ENCODE results near the gene SFSWAP.

The SFSWAP gene

DNA sequence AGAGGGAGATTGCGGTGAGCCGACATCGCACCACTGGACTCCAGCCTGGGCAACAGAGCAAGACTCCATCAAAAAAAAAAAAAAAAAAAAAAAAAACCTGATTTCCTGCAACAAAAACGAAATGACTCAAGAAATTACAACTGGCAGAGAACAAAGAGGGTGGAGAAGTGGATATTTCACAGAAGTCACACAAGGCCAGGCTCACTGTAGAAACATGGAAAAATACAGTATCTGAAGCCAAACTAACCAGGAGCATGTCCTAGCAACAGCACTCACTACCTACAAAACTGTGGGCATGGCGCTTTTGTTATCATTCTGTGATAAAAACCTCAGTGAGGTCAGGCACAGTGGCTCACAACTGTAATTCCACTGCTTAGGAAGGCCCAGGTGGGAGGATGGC is 105.6 kb downstream of the SFSWAP start:
- DNase-seq (ENCODE audit: low read depth), result no peak

DNA sequence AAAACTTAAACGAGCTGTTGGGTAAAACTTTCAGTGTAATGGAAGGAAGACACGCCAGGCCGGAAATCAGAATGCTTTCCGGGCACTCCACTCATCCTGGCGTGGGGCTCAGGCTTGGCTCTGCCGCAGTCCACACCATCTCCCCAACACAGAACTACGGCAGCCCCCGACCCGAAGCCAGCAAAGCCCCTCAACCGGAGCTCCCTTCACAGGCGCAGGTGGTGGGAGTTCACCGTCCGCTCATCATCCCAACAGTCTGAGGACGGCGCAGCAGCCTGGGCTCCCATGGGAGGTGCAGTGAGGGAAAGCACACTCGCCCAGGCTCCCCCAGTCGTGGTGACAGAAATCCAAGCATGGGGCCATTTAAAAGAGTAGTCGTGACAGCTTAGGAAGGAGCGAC is 106.4 kb downstream of the SFSWAP start:
- no peak for DNase-seq (ENCODE audit: low read depth)

DNA sequence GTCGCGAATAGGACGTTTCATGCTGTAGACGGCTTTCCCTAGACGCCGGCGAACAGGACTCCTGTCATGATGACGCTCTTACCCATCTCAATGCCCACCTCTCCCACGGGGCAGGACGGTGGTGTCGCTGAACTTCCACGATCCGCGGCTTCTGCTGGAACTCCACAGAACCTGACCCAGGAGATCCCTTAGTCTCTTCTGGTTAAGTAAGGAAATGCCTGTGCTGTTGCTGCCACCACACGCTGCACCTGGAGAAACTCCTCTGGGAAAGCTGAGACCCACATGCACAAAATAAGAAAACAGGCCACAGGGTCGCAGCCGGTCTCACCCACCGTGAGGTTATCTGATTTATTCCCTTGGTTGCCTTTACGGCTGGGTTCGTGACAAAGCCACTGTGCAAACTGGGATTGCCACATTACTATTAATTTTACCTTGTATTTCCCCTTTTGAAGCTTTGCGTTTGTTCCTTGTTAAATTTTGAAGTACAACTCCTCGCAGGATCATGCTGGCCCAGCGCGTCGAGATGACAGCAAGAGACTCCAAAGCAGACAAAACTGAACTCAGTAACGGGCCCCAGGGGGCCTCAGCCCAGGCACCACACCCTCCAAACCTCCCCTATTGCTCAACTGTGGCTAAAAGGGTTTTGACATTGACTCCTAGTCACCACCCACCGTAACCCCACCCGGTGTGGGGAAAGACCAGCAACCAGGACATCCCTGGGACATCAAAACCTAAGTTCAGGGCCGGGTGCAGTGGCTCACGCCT is 108.1 kb downstream of the SFSWAP start:
- no peak for DNase-seq (ENCODE audit: low read depth)

DNA sequence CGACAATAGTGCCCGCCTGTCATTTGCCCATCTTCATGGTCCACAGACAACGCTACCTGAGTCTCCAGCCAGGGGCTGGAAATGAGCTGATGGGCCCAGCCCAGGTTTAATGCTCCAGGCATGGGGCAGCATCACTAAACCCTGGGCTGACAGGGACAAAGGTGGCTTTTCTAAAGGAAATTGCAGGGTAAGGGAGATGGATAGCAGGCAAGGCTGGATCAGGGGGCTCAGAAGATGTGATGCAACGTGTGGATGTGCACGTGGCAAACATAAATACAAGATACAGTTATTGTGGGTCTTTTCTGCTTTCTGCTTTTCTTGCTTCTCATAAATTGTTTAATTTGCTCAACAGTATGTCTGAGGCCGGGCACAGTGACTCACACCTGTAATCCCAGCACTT is 113.6 kb downstream of the SFSWAP start:
- DNase-seq (ENCODE audit: low read depth), result no peak

DNA sequence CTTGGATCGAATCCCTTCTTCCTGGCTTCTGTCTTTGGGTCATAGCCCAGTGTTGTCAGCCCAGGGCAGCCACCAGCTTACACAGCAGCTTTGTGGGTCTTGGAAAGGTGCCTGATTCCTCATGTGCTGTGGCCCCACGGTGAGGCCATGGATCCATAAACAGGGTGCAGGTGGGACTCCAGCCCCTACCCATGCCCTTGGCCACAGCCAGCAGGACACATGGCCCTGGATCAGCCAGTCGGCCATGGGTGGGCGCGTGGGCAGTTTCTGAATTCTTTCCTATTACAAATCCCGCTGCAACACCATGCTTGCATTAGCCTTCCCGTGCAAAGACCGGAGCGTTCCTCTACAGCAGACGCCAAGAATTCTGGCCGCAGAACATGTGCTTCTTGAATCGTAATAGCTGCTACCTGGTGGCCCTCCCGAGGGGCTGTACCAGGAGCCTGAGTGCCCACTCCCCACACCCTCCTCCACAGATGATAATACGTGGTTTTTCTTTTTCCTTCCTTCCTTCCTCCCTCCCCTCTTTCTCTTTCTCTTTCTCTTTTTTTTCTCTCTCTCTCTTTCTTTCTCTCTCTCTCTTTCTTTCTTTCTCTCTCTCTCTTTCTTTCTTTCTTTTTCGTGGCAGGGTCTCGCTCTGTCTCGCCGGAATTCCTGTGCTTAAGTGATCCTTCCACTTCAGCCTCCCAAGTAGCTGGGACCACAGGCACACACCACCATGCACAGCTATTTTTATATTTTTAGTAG is 114.4 kb downstream of the SFSWAP start:
- DNase-seq (ENCODE audit: low read depth), result no peak

DNA sequence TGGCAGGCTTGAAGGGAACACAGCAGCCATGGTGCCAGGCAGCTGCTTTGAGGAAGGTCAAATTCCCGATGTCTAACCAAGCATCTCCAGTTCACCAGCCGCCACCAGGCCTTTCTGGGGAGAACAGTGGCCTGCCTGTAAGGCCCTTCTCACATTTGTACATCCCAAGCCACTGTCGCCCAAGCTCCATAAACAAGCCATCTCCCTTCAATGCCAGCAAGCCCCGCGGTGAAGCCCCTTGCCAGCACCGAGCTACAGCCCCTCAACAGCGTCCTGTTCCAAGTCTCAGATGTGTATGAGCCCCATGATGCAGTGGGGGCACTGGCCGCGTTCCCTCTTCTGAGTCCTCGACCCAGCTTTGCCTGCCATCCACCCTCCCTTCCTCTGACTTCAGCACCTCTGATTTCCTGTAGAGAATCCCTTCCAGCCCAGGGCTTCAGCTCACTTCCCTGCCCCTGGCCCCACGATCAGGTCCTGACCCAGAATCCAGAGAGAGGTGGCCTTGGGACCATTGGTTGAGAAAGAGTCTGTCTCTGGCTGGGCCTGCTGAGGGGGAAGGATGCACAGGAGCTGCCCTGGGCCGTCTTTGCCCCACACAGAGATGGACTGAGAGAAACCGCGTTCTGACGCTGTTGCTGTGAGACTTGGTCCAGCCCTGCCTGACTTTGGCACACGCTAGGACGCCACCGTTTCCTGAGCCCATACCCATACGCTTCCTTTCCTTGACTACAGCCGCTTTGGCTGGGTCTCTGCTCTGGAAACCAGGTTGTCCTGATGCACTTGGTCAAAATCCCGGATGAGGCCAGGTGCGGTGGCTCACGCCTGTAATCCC is 115.4 kb downstream of the SFSWAP start:
- DNase-seq (ENCODE audit: low read depth), result no peak

DNA sequence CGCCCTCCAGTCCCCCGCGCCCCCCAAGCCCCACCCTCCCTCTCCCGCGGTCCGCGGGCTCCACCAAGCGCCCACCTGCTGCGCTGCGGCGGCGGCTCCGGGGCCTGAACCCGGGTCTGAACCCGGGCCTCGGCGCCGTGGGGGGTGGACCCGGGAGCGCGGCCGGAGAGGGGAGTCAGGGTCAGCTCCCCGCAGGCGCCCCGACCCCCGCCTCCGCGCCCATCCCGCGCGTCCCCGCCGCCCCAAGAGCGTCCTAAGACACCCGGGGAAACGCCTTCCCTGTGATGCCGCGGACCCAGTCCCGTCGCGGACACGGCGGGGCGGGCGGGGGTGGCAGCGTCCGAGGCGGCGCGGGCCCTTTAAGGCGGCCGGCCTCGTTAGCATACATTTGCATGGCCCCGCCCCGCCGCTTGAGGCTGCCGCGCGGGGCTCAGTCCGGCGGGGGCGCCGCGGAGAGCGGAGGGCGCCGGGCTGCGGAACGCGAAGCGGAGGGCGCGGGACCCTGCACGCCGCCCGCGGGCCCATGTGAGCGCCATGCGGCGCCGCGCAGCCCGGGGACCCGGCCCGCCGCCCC is 117.2 kb downstream of the SFSWAP start, which contains the start of gene MMP17:
MMP17 (plus strand) TSS at position 433 of the 574 bp plus-strand sequence; CDS start at position 535, 102 bp downstream.
- DNase-seq (ENCODE audit: low read depth), result no peak

DNA sequence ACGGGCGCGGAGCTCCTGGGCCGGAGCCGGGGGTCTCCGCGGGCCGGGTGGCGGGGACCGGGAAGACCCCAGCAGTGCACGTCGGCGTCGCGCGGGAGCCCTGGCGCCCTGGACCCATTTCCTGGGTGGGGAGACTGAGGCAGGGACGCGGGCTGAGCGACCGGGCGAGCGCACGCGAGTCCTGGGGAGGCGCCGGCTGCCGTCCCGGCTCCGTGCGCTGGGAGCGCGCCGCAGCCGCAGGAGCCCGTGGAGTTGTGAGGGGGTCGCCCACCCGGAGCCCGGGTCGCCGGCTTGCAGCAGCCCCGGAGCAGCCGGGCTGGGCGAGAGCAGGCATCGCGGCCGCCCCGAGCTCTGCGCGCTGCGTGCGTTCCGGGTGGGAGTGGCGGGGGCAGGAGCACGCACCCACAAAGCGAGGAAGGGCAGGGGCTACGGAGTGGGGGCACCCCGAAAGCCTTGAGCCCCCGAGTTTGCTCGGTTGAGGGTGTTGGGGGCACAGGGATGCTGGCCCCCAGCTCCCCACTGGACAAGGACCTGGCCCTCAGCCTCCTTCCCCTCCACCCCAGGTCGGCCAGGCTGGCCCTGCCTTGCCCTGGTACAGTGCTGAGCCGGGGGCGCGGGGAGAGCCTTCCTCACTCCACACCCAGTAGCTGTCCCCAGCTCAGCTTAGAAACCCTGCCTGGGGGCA is 117.9 kb downstream of the SFSWAP start:
- no peak for DNase-seq (ENCODE audit: low read depth)

DNA sequence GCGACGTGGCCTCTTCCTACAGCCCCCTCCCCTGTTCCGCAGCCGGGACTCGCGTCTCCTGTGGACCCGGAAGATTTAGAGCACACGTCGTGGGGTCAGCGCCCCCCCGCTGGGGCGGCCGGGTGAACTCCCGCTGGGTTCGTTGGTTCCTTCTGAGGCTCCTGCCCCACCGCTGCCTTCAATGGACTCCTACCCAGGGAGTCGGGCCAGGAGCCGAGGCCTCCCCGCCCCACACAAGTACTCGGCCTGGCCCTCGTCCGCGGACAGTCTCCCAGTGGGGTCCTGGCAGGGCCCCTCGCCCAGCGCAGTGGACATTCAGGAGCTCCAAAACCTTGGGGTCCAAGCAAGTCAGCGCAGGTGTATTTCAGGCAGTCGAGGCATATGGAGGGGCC is 118.5 kb downstream of the SFSWAP start:
- no peak for DNase-seq (ENCODE audit: low read depth)

DNA sequence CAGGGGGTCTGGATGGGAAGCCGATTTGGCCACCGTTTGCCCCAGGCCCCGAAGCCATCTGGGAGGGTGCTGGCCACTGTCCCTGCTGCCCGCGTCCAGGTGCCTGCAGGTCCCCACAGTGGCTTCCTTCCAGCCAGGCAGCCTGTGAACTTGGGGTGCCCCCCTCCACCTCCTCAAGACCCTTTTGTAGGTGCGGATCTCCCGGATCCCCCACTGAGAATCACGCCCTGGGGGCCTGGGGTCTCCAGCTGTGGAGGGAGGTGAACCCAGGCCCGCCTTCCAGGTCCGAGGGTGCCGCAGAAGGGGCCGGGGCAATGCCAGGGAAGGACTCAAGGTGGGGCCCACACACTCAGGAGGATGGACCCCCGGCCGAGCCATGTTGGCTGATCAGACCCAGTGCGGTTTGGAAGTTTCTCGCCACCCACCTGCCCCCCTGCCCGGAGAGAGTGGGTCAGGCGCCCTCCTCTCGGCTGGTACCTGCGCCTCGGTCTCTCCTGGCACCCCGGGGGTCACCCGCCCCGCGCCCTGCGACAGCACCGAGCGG is 119.0 kb downstream of the SFSWAP start:
- DNase-seq (ENCODE audit: low read depth), result no peak

DNA sequence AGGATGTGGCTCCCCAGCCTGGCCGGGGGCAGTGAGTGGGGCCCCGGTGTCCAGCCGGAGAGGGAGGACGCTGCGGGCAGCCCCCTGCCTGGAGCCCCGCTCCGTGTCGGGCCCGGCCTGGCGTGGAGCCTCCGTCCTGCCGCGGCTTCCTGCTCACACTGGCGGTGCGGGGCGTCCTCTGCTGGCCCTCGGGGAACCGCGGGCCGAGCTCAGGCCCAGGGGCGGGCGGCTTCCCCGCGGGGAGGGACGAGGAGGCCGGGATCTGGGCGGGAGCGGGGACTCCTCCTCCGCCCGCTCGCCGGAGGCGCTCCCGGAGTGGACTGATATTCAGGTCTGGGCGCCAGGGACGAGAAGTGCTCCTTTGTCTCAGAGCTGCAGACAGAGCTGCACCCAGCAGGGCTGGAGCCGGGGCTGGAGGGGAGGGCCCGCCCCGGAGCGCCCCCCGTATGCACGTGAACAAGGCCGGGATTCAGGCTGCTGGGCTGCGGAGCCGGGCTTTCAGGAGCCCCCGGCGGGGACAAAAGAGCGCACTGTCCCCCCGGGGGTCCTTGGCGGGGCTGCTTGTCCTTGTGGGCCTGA is 119.5 kb downstream of the SFSWAP start:
- no peak for DNase-seq (ENCODE audit: low read depth)

DNA sequence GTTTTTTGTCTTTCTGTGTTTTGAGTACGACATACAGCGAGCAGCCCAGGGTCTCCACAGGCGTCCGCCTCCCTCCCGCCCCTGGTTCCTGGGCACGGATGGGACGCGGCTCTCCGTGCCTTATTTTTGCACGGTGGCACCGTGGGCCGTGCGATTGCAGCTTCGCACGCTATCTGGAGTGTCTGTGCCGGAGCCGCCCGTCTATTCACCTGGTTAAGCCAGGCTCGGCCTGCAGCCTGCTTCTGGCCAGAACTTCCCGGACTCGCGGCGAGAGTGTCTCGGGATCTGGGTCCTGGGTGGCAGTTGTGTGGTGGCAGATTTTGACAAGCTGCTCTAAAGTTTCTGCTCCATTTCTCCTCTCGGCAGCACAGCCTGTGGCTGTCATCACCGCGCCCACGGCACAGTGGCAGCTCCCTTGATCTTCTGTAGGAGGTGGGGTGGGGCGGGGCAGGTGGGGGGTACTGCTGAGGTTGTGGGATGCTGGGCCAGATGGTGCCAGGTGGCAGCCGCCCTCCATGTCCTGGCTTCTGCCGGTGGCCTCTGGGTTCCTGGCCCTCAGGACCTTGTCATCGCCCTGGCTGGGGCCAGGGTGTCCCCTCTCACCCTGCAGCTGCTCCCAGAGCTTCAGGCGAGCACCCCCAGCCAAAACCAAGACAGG is 120.2 kb downstream of the SFSWAP start:
- DNase-seq (ENCODE audit: low read depth), result no peak

DNA sequence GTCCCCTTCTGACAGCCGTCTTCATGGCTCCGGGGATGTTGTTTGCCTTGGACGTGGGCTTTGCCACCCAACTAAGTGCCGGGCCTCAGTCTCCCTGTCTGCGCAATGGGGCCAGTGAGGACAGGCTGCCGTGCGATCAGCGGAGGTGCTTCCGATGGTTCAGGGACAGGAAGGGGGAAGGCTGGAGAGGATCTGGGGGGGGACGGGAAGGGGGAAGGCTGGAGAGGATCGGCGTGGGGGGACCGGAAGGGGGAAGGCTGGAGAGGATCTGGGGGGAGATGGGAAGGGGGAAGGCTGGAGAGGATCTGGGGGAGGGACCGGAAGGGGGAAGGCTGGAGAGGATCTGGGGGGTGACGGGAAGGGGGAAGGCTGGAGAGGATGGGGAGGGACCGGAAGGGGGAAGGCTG is 120.7 kb downstream of the SFSWAP start:
- no peak for DNase-seq (ENCODE audit: low read depth)

DNA sequence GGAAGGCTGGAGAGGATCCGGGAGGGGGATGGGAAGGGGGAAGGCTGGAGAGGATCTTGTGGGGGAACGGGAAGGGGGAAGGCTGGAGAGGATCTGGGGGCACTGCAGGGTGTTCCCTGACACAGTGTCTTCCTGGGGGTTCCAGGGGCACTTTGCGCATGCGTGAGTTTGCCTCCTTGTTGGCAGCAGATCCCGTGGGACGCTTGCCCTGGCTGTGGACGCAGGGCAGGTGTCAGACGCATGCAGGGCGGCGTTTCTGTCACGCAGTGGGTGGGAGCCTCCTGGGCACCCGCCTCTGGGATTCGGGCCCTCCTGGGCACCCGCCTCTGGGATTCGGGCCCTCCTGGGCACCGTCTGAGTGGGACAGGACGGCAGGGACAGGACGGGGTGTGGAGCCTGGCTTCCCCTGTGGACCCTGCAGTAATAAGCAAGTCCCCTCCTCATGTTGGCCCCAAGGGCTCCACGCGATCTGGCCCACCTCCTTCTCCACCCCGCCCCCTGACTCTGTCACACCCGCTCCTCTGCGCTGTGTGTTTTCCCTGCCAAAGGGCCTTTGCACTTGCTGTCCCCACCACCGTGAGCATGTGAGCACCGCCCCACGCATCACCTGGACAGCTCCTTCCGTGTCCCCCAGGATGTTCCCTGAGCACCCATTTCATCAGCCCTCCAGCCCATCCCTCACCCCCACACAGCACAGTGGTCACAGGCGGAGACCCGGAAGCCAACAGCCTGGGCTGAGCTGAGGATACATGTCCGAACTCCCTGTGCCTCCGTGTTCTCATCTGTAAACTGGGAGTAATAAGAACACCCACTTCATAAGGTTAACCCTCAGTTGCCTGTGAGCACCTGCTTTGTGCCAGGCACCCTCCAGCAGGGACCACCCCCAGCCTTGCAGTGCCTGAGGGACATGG is 121.7 kb downstream of the SFSWAP start:
- no peak for DNase-seq (ENCODE audit: low read depth)

DNA sequence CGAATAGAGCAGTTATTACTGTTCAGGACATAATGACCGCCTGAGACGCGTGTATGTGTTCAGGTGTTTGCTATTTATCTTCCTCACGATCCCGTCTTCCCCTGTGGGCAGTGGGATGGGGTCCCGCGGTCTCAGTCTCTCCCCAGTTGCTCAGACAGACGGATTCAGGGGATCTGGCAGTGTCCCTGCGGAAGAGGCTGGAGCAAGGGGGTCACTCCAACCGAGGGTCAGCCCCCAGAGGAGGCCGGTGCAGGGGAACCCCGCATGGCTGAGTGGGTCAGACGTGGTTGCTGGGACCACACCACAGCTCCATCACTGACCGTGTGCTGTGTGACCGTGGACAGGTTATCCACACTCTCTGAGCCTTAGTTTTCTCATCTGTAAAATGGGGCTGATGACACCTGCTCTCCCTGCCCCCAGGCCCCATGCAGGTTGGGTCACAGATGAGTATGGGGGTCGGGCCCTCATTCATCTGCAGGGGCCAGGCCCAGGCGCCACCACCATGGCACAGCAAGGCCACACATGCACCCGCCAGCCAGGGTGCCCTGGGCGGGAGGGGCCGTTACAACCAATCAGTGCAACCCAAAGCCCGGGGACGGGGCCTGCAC is 122.5 kb downstream of the SFSWAP start:
- no peak for DNase-seq (ENCODE audit: low read depth)

DNA sequence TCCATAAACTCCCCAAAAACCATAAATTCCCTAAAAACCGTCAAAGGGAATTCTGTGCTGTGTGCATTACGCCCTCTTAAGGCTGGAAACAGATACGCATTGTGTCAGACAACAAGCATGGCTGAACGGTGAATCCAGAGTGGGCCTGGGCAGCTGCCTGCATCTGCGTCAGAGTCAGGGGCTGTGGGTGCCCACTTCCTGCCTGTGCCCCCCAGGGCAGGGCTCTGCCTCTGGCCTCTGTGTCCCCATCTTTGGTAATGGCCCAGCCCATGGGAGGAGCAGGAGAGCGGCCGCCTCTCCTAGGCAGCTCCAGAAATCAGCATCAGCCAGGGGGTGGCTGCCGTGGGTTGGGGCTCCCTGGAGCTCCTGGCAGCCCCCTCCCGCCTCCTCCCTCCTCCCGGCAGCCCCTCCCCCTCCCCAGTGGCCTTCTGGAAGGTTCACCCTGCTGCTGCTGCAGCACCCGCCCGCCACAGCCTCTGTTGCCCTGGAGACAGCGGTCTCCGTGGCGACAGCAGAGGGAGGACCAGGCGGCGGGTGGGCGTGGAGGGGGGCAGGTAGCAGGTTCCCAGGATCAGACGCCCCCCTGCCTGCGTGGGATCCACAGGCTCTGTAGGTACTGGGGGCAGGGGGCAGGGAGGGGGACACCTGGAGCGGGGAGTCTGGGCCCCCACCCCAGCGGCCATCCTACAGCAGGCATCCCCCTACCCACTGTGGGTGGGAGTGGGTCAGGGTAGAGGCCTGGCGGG is 123.2 kb downstream of the SFSWAP start:
- DNase-seq (ENCODE audit: low read depth), result no peak

DNA sequence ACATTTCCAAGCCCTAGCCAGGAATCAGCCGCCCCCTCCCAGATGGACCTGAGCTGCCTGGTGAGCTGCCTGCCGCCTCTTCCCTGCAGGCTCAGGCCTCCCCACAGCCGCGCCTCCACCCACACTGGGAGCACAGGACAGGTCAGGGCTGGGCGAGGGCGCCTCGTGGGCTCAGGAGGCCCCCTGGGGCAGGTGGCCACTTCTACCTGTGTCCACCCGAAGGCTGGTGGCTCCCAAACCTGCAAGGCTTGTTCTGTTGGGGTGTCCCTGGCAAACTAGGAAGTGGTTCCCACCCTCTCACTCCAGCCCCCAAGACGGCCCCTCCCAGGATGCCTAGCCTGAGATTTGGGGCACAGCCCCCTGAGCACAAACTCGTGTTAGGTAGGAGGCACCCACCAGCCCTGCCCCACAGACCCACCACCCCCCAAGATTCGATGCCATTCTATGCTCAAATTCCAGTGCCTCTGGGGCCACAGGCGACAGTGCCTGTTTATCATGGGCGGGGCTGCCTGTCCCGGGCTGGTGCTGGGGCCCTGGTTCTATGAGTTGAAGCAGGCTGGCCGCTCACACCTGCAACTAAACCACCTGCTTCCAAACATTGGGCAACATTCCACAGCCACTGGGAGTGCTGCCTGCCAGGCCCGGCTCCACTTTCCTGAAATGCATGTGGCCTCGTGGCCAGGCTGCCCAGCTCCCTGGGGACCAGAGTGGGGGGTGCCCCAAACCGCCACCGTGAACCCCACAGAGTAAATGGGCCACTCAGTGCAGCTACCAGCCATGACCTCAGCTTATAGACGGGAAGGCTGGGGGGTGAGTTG is 124.1 kb downstream of the SFSWAP start:
- no peak for DNase-seq (ENCODE audit: low read depth)
